ENCODE data around the gene AP3D1. TPM values are rescaled to one million over a fixed set of nuclear protein-coding genes. Genes with fewer than 3 reads are reported as not detected.
A peak's percentile ranks its signal among the peaks of the same experiment; 100 is the strongest.

The AP3D1 gene
- total and polyA plus RNA-seq, 12 donors = 51.3 to 193 (median 121) TPM

DNA sequence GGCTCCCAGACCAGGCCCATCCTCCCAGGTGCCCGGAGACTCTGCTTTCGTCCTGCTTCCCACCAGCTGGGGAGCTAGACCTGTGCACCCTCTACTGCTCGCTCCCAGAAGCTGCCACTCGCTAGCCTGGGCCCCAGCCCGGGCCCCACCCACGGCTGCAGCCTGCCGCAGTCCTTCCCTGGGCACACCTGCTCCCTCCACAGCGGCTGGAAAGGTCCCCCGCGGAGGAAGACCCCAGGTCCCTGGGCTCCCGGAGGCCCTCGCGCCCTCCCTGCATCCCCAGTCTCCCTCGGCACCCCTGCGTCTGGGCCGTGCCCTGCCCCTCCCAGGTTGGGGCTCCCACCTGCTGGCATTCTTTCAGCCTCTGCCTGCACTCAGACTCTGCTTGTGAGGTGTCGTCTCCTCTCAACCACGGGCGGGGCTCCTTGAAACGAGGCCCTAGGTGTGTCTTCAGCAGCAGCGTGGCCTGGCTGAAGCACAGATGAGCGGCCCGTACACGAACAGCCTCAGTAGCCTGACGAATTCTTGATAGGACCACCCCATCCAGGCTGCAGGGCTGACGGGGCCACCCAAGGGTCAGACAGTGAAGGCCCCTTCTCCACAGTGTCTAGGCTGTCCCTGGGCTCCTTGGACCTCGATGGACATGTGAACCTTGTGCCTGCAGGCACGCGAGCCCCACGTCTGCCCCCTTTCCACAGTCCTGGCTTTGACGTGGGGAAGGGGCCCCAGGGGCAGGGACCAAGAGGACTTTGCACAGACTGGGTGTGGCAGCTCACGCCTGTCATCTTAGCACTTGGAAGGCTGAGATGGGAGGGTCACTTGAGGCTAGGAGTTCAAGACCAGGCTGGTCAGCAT is 40.3 kb upstream of the AP3D1 start:
- Histone ChIP-seq H3K27me3 (no peaks in the 10 kb centered on the region), H3K27ac (no peak overlapping the region), H3K9me3 (replicated peaks in 1 of 3) (no peaks in the 10 kb centered on the region), H3K36me3 (replicated peaks in 1 of 2) (peaks cover 0 to 75% of the 10 kb centered on the region in 2 donors), H3K4me3 (no peak overlapping the region), H3K4me1 (replicated peaks in 1 of 2) (peaks cover 2 to 8% of the 10 kb centered on the region in 2 donors)
- TF ChIP-seq POLR2A (IDR thresholded peaks at IDR 0.05) = no peak
- TF ChIP-seq, protein P1, sequence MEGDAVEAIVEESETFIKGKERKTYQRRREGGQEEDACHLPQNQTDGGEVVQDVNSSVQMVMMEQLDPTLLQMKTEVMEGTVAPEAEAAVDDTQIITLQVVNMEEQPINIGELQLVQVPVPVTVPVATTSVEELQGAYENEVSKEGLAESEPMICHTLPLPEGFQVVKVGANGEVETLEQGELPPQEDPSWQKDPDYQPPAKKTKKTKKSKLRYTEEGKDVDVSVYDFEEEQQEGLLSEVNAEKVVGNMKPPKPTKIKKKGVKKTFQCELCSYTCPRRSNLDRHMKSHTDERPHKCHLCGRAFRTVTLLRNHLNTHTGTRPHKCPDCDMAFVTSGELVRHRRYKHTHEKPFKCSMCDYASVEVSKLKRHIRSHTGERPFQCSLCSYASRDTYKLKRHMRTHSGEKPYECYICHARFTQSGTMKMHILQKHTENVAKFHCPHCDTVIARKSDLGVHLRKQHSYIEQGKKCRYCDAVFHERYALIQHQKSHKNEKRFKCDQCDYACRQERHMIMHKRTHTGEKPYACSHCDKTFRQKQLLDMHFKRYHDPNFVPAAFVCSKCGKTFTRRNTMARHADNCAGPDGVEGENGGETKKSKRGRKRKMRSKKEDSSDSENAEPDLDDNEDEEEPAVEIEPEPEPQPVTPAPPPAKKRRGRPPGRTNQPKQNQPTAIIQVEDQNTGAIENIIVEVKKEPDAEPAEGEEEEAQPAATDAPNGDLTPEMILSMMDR (IDR thresholded peaks at IDR 0.05) = no peak
- no peak for DNase-seq
- WGBS, 4 donors = 69 to 93% (median 89%) methylated on average over 4 to 32 of the region's 32 CpGs
- intact Hi-C loops (cut with DNase I) = no loop called here

DNA sequence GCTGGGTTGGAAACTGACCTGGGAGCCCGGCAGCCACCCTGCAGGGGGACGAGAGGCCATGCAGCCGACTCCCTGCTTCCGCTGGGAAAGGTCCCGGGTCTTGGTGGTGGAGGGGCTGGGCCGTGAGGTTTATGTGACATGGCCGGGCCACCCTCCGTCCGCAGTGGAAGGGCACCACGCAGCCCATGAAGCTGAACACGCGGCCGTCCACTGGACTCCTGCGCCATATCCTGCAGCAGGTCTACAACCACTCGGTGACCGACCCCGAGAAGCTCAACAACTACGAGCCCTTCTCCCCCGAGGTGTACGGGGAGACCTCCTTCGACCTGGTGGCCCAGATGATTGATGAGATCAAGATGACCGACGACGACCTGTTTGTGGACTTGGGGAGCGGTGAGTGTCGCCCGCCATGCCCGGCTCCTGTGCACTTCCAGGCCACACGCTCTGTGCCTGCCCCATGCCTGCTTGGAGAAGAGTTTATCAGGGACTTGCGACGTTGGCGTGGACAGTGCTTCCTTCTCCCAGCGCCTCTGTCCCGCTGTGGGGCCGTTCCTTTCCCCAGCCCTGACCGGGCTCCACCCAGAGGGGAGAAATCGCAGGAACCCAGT is 39.6 kb upstream of the AP3D1 start:
- Histone ChIP-seq H3K27me3 (no peaks in the 10 kb centered on the region), H3K4me1 (replicated peaks in 1 of 2) (peaks cover 4 to 12% of the 10 kb centered on the region in 2 donors), H3K9me3 (replicated peaks in 1 of 3) (no peaks in the 10 kb centered on the region), H3K27ac (no peak overlapping the region), H3K36me3 (replicated peaks in 1 of 2) (peaks cover 0 to 77% of the 10 kb centered on the region in 2 donors), H3K4me3 (no peak overlapping the region)
- intact Hi-C loops (cut with DNase I) = no loop called here
- TF ChIP-seq POLR2A (IDR thresholded peaks at IDR 0.05) = no peak
- TF ChIP-seq, protein P1 (IDR thresholded peaks at IDR 0.05) = no peak
- WGBS, 4 donors = 87 to 95% (median 92%) methylated on average over 18 to 37 of the region's 37 CpGs
- DNase-seq = no peak

DNA sequence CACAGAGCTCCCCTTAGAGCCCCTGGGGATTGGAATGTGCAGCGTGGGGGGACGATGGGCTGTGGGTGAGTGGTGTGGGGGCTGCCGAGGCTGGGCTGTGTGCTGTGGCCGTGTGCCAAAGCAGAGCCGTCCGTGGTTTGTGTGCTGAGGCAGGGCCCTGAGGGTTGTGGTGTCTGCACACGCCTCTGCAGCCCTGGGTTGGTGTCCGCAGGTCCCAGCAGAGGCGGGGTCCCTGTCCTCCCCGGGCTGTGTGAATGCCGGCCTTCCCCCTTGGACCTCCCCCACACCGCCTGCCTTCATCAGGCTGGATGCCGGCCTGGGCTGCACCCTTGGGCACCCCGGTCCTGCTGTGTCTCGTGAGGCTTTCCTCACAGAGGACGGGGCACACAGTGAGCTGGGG is 38.5 kb upstream of the AP3D1 start:
- DNase-seq = no peak
- Histone ChIP-seq H3K9me3 (replicated peaks in 1 of 3) (no peaks in the 10 kb centered on the region), H3K36me3 (replicated peaks in 1 of 2) (peaks cover 0 to 69% of the 10 kb centered on the region in 2 donors), H3K4me3 (no peak overlapping the region), H3K27me3 (no peaks in the 10 kb centered on the region), H3K27ac (no peak overlapping the region), H3K4me1 (replicated peaks in 1 of 2) (peaks cover 4 to 12% of the 10 kb centered on the region in 2 donors)
- intact Hi-C loops (cut with DNase I) = no loop called here
- TF ChIP-seq POLR2A (IDR thresholded peaks at IDR 0.05) = no peak
- TF ChIP-seq, protein P1 (IDR thresholded peaks at IDR 0.05) = no peak
- 87 to 96% (median 90%) methylated on average over 6 to 16 of the region's 16 CpGs for WGBS, 4 donors

DNA sequence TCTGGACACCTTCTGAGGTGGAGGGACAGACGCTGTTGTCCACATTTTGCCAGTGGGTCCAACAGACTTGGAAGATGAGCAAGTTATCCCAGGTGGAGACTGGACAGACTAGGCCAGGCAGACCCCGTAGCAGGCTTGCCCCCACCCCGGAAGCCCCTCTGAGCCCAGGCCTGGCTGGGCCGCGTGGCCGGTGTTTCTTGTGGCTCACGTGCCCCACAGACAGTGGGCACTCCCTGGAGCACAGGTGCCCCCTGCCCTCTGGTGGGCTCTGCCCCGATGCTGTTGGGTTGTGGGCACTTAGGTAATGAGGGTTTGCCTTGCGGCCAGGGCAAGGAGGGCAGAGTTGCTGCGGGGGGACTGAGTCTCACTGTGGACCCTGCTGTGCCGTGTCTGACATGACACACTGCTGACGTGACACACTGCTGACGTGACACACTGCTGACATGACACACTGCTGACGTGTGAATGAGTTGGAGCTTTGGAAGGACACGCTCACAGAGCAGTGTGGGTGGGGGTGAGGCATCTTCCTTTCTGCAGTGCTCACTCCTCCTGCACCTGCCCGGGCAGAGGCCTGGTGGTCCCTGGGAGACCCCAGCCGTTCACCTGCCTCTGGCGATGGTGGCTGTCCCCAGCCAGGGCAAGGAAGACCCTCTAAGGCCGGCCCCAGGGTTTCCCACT is 37.5 kb upstream of the AP3D1 start:
- 85 to 89% (median 85%) methylated on average over 13 to 19 of the region's 19 CpGs; no CpG with 5 or more reads in 1 of the 4 donors for WGBS, 4 donors
- Histone ChIP-seq H3K4me1 (replicated peaks in 1 of 2) (peaks cover 4 to 12% of the 10 kb centered on the region in 2 donors), H3K9me3 (replicated peaks in 1 of 3) (no peaks in the 10 kb centered on the region), H3K27me3 (no peaks in the 10 kb centered on the region), H3K36me3 (replicated peaks in 1 of 2) (peaks cover 0 to 58% of the 10 kb centered on the region in 2 donors), H3K27ac (peak overlapping the region in 1 of 5 donors; percentile 33), H3K4me3 (no peak overlapping the region)
- intact Hi-C loops (cut with DNase I) = no loop called here
- no peak for DNase-seq
- TF ChIP-seq POLR2A (IDR thresholded peaks at IDR 0.05) = no peak
- TF ChIP-seq, protein P1 (IDR thresholded peaks at IDR 0.05) = no peak
